ENCODE measurements around the gene TYW1B.
"Not testable (repeated sequence)": the region's sequence is repeated elsewhere in the genome, so short reads cannot be mapped to it uniquely, and the experiment has no call there.

DNA sequence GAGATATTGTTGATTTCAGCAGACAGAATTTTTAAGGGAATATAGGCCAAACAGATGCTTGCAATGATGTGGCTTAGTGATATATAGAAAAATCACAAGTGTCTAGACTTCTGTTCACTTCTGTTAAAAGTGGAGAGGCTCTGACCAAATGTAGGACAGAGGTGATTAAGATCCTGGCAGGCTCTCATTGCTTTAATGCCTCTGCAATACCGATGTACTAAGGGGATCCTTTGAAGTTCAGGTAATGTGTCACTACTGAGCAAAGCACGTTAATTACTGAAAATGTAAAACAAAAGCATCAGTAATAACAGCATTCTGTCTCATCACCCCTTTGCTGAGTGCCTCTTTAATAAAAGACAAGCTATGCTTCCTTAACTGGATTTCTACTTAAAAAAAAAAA lies 131.4 kb downstream of the TYW1B start:
- TF ChIP-seq, protein P1, sequence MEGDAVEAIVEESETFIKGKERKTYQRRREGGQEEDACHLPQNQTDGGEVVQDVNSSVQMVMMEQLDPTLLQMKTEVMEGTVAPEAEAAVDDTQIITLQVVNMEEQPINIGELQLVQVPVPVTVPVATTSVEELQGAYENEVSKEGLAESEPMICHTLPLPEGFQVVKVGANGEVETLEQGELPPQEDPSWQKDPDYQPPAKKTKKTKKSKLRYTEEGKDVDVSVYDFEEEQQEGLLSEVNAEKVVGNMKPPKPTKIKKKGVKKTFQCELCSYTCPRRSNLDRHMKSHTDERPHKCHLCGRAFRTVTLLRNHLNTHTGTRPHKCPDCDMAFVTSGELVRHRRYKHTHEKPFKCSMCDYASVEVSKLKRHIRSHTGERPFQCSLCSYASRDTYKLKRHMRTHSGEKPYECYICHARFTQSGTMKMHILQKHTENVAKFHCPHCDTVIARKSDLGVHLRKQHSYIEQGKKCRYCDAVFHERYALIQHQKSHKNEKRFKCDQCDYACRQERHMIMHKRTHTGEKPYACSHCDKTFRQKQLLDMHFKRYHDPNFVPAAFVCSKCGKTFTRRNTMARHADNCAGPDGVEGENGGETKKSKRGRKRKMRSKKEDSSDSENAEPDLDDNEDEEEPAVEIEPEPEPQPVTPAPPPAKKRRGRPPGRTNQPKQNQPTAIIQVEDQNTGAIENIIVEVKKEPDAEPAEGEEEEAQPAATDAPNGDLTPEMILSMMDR (conservative IDR thresholded peaks at IDR 0.05; ENCODE audit: low read depth, low read length): not testable (repeated sequence)
- not testable (repeated sequence) for TF ChIP-seq EZH2phosphoT487 (IDR thresholded peaks at IDR 0.05; ENCODE audit: borderline replicate concordance, low read length)

Measured in PC-3 (cell line).